Endothelial cell of umbilical vein (primary cell): ENCODE results near the gene ANO1. TPM values are rescaled to one million over a fixed set of nuclear protein-coding genes. Genes with fewer than 3 reads are reported as not detected.

Experiments
- BruUV-seq: library from RNA; stranded (reverse); fragments of 400-500 nt; replicated peaks from 2 replicates; lab custom pipeline; 2021; lab: Mats Ljungman, UMichigan
- CTCF ChIA-PET: fragments of 300-600, 350-600 bp; sonication (Branson Sonifier 250); formaldehyde crosslinking; loops from one replicate; lab custom pipeline; 2021; ENCODE audit warnings: antibody characterized with exemption, inconsistent platforms; lab: Charles Lee
- POLR2A ChIA-PET: fragments of 300-600, 350-600 bp; sonication (Branson Sonifier 250); formaldehyde crosslinking; loops from one replicate; lab custom pipeline; 2021; ENCODE audit warnings: antibody characterized with exemption, inconsistent platforms; lab: Charles Lee
- DNase-seq: peaks from one replicate; pipeline ENCODE4 v3.0.0-alpha.2; 2011; ENCODE audit warnings: low read depth, low spot score
- FAIRE-seq: peaks from 2 replicates; lab custom pipeline; 2011; peaks lifted over from hg19 to GRCh38; lab: Jason Lieb, UNC
- H2AFZ ChIP-seq: 2 replicates; pipeline ENCODE4 v1.6.0; 2012; ENCODE audit warnings: low read depth, low read length, control low read depth, inconsistent platforms
- H3K27ac ChIP-seq: 2 replicates; pipeline ENCODE4 v1.5.1; 2011; ENCODE audit warnings: low read depth, mild to moderate bottlenecking, control low read depth, low read length, moderate library complexity; ENCODE audit not compliant: insufficient read depth
- H3K27me3 ChIP-seq, 2 experiments: 2 replicates each; pipeline versions ENCODE4 v1.6.0 to v1.6.1; 2011; ENCODE audit warnings: low read length in 2 of 2, mixed read lengths in 1 of 2; ENCODE audit not compliant: control insufficient read depth in 2 of 2, insufficient read depth in 2 of 2
- H3K36me3 ChIP-seq, 2 experiments: 2 replicates in 1 of 2; 3 replicates in 1 of 2; pipeline ENCODE4 v1.5.1; 2011; ENCODE audit warnings: low read length in 2 of 2, mild to moderate bottlenecking in 1 of 2, moderate library complexity in 1 of 2; ENCODE audit not compliant: control insufficient read depth in 2 of 2, insufficient read depth in 2 of 2; ENCODE audit errors: extremely low read depth in 1 of 2
- H3K4me1 ChIP-seq: 3 replicates; pipeline ENCODE4 v1.5.1; 2011; ENCODE audit warnings: mild to moderate bottlenecking, low read length; ENCODE audit not compliant: control insufficient read depth, insufficient read depth; ENCODE audit errors: extremely low read depth
- H3K4me2 ChIP-seq: 2 replicates; pipeline ENCODE4 v1.6.1; 2011; ENCODE audit warnings: low read length, control low read depth, mixed read lengths; ENCODE audit not compliant: insufficient read depth
- H3K4me3 ChIP-seq, 3 experiments: fragments of 200-600 bp in 1 of 3; sonication (generic), shearing (Covaris generic) in 1 of 3; replicated peaks in 1 of 3; 2 replicates each; pipeline ENCODE4 v1.5.1; 2011 to 2016; ENCODE audit warnings: control low read depth in 3 of 3, low read length in 3 of 3, mild to moderate bottlenecking in 2 of 3, inconsistent platforms in 1 of 3, low read depth in 1 of 3, moderate library complexity in 1 of 3; ENCODE audit not compliant: insufficient read depth in 1 of 3
- H3K79me2 ChIP-seq: 2 replicates; pipeline ENCODE4 v1.6.0; 2012; ENCODE audit warnings: low read length, inconsistent platforms; ENCODE audit not compliant: control insufficient read depth, insufficient read depth
- H3K9ac ChIP-seq: replicated peaks from 2 replicates; pipeline ENCODE3; 2011; ENCODE audit warnings: low read length, control low read depth; ENCODE audit not compliant: insufficient read depth; ENCODE audit errors: extremely low read depth
- H3K9me1 ChIP-seq: replicated peaks from 3 replicates; pipeline ENCODE4 v1.6.0; 2011; ENCODE audit warnings: mild to moderate bottlenecking, low read length; ENCODE audit not compliant: control insufficient read depth, insufficient read depth; ENCODE audit errors: extremely low read depth
- H3K9me3 ChIP-seq: replicated peaks from 2 replicates; pipeline ENCODE4 v1.5.1; 2012; ENCODE audit warnings: low read length, inconsistent platforms; ENCODE audit not compliant: control insufficient read depth, insufficient read depth
- H4K20me1 ChIP-seq: replicated peaks from 2 replicates; pipeline ENCODE3; 2011; ENCODE audit warnings: mild to moderate bottlenecking, low read length; ENCODE audit not compliant: control insufficient read depth, insufficient read depth; ENCODE audit errors: extremely low read depth
- EZH2 ChIP-seq: IDR thresholded peaks from 2 replicates; pipeline ENCODE4 v1.6.1; 2012; ENCODE audit warnings: borderline replicate concordance, low read depth, mild to moderate bottlenecking, moderate library complexity, low read length, inconsistent platforms; ENCODE audit not compliant: severe bottlenecking
- FOS ChIP-seq: IDR thresholded peaks from 2 replicates; pipeline ENCODE4 v1.6.1; 2011; ENCODE audit warnings: mild to moderate bottlenecking, low read length, moderate library complexity, borderline replicate concordance; ENCODE audit not compliant: insufficient read depth
- GATA2 ChIP-seq: IDR thresholded peaks from 2 replicates; pipeline ENCODE4 v1.7.0; 2011; ENCODE audit warnings: low read depth, mild to moderate bottlenecking, moderate library complexity, mixed read lengths, low read length; ENCODE audit not compliant: insufficient read length, insufficient read depth
- JUN ChIP-seq: IDR thresholded peaks from 2 replicates; pipeline ENCODE4 v1.6.1; 2011; ENCODE audit warnings: borderline replicate concordance, low read depth; ENCODE audit not compliant: insufficient read length, insufficient read depth
- MYC ChIP-seq: IDR thresholded peaks from one replicate; pipeline ENCODE4 v1.6.1; 2011; ENCODE audit warnings: mild to moderate bottlenecking, low read depth, low read length
- POLR2A ChIP-seq: IDR thresholded peaks from 2 replicates; pipeline ENCODE4 v1.6.1; 2012; ENCODE audit warnings: low read depth, mild to moderate bottlenecking, control low read depth, low read length
- POLR2AphosphoS5 ChIP-seq: IDR thresholded peaks from 2 replicates; pipeline ENCODE4 v1.6.1; 2012; ENCODE audit warnings: low read depth, mild to moderate bottlenecking, control low read depth, low read length, moderate library complexity; ENCODE audit not compliant: insufficient read depth
- dilution Hi-C: fragments of 300-500 bp; cut with MboI; formaldehyde crosslinking; loops from one replicate; pipeline ENCODE4 v1.15.0; 2019; ENCODE audit warnings: low sequenced_read_pairs; ENCODE audit not compliant: extremely low pct_ligation_motif_present
- intact Hi-C: fragments of 100-400 bp; cut with micrococcal nuclease; formaldehyde crosslinking; loops from one replicate; pipeline ENCODE4 v1.10.0; 2022
- polyA plus RNA-seq, 4 experiments: library from polyadenylated mRNA; depleted of rRNA in 3 of 4; stranded (reverse) in 3 of 4; unstranded in 1 of 4; fragments of >200 nt; gene quantifications; 2 replicates each; pipeline versions ENCODE4 v1.2.1 to v1.2.3, GENCODE V29; 2011 to 2012; ENCODE audit warnings: missing spikeins in 1 of 4
- total RNA-seq: library from RNA; stranded (reverse); gene quantifications from 2 replicates; pipeline ENCODE4 v1.2.3, GENCODE V29; 2021
- TF ChIP-seq, protein P1 (sequence below): IDR thresholded peaks from 2 replicates; pipeline ENCODE4 v1.6.1; 2011; ENCODE audit not compliant: insufficient read depth, insufficient read length
- TF ChIP-seq, protein P2 (sequence below), 2 donors: IDR thresholded peaks; 1 replicate in 1 of 2; 2 replicates in 1 of 2; pipeline ENCODE4 v1.5.1; 2011; ENCODE audit warnings: low read length in 2 of 2, mild to moderate bottlenecking in 2 of 2, moderate library complexity in 2 of 2, control low read depth in 1 of 2, inconsistent platforms in 1 of 2, low read depth in 1 of 2; ENCODE audit not compliant: insufficient read depth in 1 of 2; ENCODE audit errors: extremely low read depth in 1 of 2

ANO1 gene
- total and polyA plus RNA-seq, 2 donors (not counting 3 experiments of a cell fraction or from before 2014, with no cell fraction given) = 0.03 to 0.40 TPM

DNA sequence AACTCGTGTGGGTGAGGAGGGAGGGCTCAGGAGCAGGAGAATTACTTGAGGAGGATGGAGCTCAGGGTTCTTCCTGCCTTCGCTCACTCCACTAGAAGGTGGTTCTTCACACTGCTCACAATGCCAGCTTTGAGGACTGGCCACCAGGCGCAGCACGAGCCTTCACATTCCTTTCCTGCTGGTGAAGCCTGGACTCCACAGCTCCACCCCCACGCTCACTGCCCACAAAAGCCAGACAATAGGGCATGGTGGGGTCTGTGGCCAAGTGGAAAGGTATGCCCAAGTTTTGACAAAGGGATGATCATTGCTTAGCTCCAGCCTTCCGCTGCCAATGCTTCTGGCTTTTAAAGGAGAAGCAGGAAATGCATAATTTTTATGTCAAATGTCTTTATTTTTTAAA is 67.0 kb downstream of the ANO1 start:
- no peak overlapping the region for H3K27ac ChIP-seq
- FAIRE-seq (no peak), DNase-seq (no peak)
- no peaks in the 10 kb centered on the region for H3K4me1 ChIP-seq
- H3K4me3 ChIP-seq = no peak overlapping the region
- intact Hi-C loops (no loop called here), dilution Hi-C loops (no loop called here)
- ChIA-PET POLR2A (no interaction called here), CTCF (interaction anchor here (0.9 to 1.6 kb wide), 3 partner anchors 17 to 226 kb away, joined by 3 to 5 read pairs (median 3); no protein-coding TSS in a partner anchor)
- BruUV-seq = no TSS peak
- H3K79me2 ChIP-seq = no peaks in the 10 kb centered on the region
- no peak overlapping the region for H3K4me2 ChIP-seq
- TF ChIP-seq POLR2AphosphoS5 (no peak), POLR2A (no peak), FOS (no peak), GATA2 (no peak), EZH2 (no peak), JUN (no peak), MYC (no peak)
- TF ChIP-seq, protein P1, sequence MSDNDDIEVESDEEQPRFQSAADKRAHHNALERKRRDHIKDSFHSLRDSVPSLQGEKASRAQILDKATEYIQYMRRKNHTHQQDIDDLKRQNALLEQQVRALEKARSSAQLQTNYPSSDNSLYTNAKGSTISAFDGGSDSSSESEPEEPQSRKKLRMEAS = no peak
- TF ChIP-seq, protein P2, sequence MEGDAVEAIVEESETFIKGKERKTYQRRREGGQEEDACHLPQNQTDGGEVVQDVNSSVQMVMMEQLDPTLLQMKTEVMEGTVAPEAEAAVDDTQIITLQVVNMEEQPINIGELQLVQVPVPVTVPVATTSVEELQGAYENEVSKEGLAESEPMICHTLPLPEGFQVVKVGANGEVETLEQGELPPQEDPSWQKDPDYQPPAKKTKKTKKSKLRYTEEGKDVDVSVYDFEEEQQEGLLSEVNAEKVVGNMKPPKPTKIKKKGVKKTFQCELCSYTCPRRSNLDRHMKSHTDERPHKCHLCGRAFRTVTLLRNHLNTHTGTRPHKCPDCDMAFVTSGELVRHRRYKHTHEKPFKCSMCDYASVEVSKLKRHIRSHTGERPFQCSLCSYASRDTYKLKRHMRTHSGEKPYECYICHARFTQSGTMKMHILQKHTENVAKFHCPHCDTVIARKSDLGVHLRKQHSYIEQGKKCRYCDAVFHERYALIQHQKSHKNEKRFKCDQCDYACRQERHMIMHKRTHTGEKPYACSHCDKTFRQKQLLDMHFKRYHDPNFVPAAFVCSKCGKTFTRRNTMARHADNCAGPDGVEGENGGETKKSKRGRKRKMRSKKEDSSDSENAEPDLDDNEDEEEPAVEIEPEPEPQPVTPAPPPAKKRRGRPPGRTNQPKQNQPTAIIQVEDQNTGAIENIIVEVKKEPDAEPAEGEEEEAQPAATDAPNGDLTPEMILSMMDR (IDR thresholded peaks at IDR 0.05; ENCODE audit: extremely low read depth in 1 of 2, insufficient read depth in 1 of 2, low read depth in 1 of 2, low read length in 2 of 2) = no peak
- no peaks in the 10 kb centered on the region for H4K20me1 ChIP-seq
- no peaks in the 10 kb centered on the region for H3K36me3 ChIP-seq
- no peak overlapping the region for H3K9ac ChIP-seq
- H2AFZ ChIP-seq = no peak overlapping the region
- H3K27me3 ChIP-seq = peaks cover 0 to 3% of the 10 kb centered on the region in 2 experiments
- H3K9me1 ChIP-seq = no peaks in the 10 kb centered on the region
- H3K9me3 ChIP-seq = no peaks in the 10 kb centered on the region
